Neuronal stem cell (in vitro differentiated cells): ENCODE data around the gene PRPF19.

Experiments used
- DNase-seq: peaks from one replicate; pipeline ENCODE4 v3.0.0-alpha.2; 2013; ENCODE audit warnings: low spot score
- H2AFZ ChIP-seq: one replicate; pipeline ENCODE4 v1.6.1; 2013; ENCODE audit warnings: mild to moderate bottlenecking, low read length, inconsistent platforms
- H2AK5ac ChIP-seq: 2 replicates; pipeline ENCODE4 v1.6.1; 2013; ENCODE audit warnings: low read depth, mild to moderate bottlenecking, inconsistent platforms, low read length, moderate library complexity, mixed read lengths
- H2BK120ac ChIP-seq: 2 replicates; pipeline ENCODE4 v1.6.1; 2013; ENCODE audit warnings: low read depth, mild to moderate bottlenecking, inconsistent platforms, low read length, moderate library complexity, mixed read lengths
- H2BK12ac ChIP-seq: one replicate; pipeline ENCODE4 v1.6.1; 2013; ENCODE audit warnings: low read length, inconsistent platforms
- H2BK15ac ChIP-seq: 2 replicates; pipeline ENCODE4 v1.6.1; 2013; ENCODE audit warnings: mild to moderate bottlenecking, low read length, inconsistent platforms, mixed read lengths
- H2BK5ac ChIP-seq: one replicate; pipeline ENCODE4 v1.6.1; 2013; ENCODE audit warnings: inconsistent platforms, mild to moderate bottlenecking, low read length, moderate library complexity
- H3K14ac ChIP-seq: one replicate; pipeline ENCODE4 v1.6.1; 2013; ENCODE audit warnings: low read length, inconsistent platforms
- H3K18ac ChIP-seq: 2 replicates; pipeline ENCODE4 v1.6.1; 2013; ENCODE audit warnings: low read length, inconsistent platforms
- H3K23ac ChIP-seq: 2 replicates; pipeline ENCODE4 v1.6.1; 2013; ENCODE audit warnings: low read depth, mild to moderate bottlenecking, mixed read lengths, low read length, inconsistent platforms; ENCODE audit not compliant: poor library complexity
- H3K27ac ChIP-seq: replicated peaks from 3 replicates; pipeline ENCODE4 v1.5.1; 2013; ENCODE audit warnings: low read length, inconsistent platforms
- H3K27me3 ChIP-seq, 3 experiments: 2 replicates each; pipeline ENCODE4 v1.6.1; 2013; ENCODE audit warnings: low read length in 3 of 3, mild to moderate bottlenecking in 2 of 3, inconsistent platforms in 1 of 3, low read depth in 1 of 3, mixed read lengths in 1 of 3, moderate library complexity in 1 of 3; ENCODE audit not compliant: control insufficient read depth in 3 of 3, insufficient read depth in 3 of 3
- H3K36me3 ChIP-seq, 2 donors: replicated peaks in 1 of 2; 2 replicates each; pipeline ENCODE4 v1.6.1; 2013; ENCODE audit warnings: low read length in 2 of 2; ENCODE audit not compliant: control insufficient read depth in 2 of 2, insufficient read depth in 2 of 2
- H3K4ac ChIP-seq: 2 replicates; pipeline ENCODE4 v1.6.1; 2013; ENCODE audit warnings: inconsistent platforms, mild to moderate bottlenecking, low read length, moderate library complexity
- H3K4me1 ChIP-seq, 2 donors: 1 replicate in 1 of 2; 2 replicates in 1 of 2; pipeline ENCODE4 v1.6.1; 2013; ENCODE audit warnings: low read length in 2 of 2, low read depth in 1 of 2; ENCODE audit not compliant: control insufficient read depth in 2 of 2, insufficient read depth in 1 of 2
- H3K4me2 ChIP-seq: one replicate; pipeline ENCODE4 v1.6.1; 2013; ENCODE audit warnings: mild to moderate bottlenecking, low read length, inconsistent platforms; ENCODE audit not compliant: insufficient read depth, poor library complexity, severe bottlenecking
- H3K4me3 ChIP-seq, 2 donors: 2 replicates each; pipeline ENCODE4 v1.5.1; 2013; ENCODE audit warnings: low read length in 2 of 2, mild to moderate bottlenecking in 2 of 2, inconsistent platforms in 1 of 2, moderate library complexity in 1 of 2
- H3K79me1 ChIP-seq: one replicate; pipeline ENCODE4 v1.6.1; 2013; ENCODE audit warnings: low read depth, mild to moderate bottlenecking, inconsistent platforms, low read length, moderate library complexity
- H3K9ac ChIP-seq: one replicate; pipeline ENCODE4 v1.6.1; 2013; ENCODE audit warnings: mild to moderate bottlenecking, low read depth, low read length, inconsistent platforms; ENCODE audit not compliant: poor library complexity
- H3K9me3 ChIP-seq, 2 donors: replicated peaks in 1 of 2; 2 replicates each; pipeline versions ENCODE3 to v1.6.1; 2013; ENCODE audit warnings: low read length in 2 of 2, mild to moderate bottlenecking in 2 of 2, inconsistent platforms in 1 of 2, low read depth in 1 of 2, mixed read lengths in 1 of 2, moderate library complexity in 1 of 2; ENCODE audit not compliant: control insufficient read depth in 2 of 2, insufficient read depth in 1 of 2
- H4K8ac ChIP-seq: one replicate; pipeline ENCODE4 v1.6.1; 2013; ENCODE audit warnings: low read depth, mild to moderate bottlenecking, inconsistent platforms, low read length, moderate library complexity
- H4K91ac ChIP-seq: one replicate; pipeline ENCODE4 v1.6.1; 2013; ENCODE audit warnings: low read length, low read depth, mild to moderate bottlenecking, inconsistent platforms; ENCODE audit not compliant: poor library complexity
- WGBS, 2 donors: extraction: QIAGEN DNeasy Blood & Tissue Kit; methylation state at CpG; one replicate each; pipeline ENCODE4 v1.1.7; 2013; ENCODE audit warnings: missing lambda C conversion rate in 2 of 2, mixed read lengths in 1 of 2; ENCODE audit not compliant: insufficient read length in 2 of 2, insufficient replicate concordance in 1 of 2; ENCODE audit errors: extremely low coverage in 2 of 2; 5-methylcytosine and 5-hydroxymethylcytosine counted together

Gene PRPF19

DNA sequence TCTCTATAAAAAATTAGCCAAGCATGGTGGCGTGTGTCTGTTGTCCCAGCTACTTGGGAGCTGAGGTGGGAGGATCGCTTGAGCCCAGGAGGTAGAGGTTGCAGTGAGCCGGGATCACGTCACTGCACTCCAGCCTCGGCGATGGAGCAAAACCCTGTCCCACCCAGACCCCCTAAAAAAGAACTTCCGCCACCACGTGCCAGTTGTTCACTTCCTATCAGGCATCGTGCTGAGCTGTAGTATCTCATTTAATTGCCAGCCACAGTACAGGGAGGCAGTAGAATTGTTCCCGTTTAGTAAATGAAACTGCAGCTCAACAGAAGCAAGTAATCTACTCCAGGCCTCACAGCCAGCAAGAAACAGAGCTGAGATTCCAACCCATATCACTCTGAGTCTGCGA lies 14.9 kb upstream of the PRPF19 start:
- Histone ChIP-seq H3K4me2 (no peak overlapping the region), H3K14ac (no peak overlapping the region), H2BK5ac (no peak overlapping the region), H3K36me3 (peaks cover 32 to 72% of the 10 kb centered on the region in 2 donors), H2BK12ac (no peak overlapping the region), H3K27ac (no peak overlapping the region), H2AK5ac (no peak overlapping the region), H2BK120ac (no peak overlapping the region), H3K9me3 (no peaks in the 10 kb centered on the region), H3K79me1 (peaks cover 5% of the 10 kb centered on the region), H2BK15ac (no peak overlapping the region), H4K8ac (no peak overlapping the region), H3K9ac (peak overlapping the region; percentile 54), H3K23ac (no peak overlapping the region), H3K4ac (no peak overlapping the region), H3K27me3 (no peaks in the 10 kb centered on the region), H3K4me3 (no peak overlapping the region), H2AFZ (no peak overlapping the region), H3K4me1 (peaks cover 14 to 15% of the 10 kb centered on the region in 2 donors), H4K91ac (no peak overlapping the region), H3K18ac (no peak overlapping the region)
- no CpG with 5 or more reads among the region's 11 CpGs for WGBS, 2 donors
- no peak for DNase-seq

DNA sequence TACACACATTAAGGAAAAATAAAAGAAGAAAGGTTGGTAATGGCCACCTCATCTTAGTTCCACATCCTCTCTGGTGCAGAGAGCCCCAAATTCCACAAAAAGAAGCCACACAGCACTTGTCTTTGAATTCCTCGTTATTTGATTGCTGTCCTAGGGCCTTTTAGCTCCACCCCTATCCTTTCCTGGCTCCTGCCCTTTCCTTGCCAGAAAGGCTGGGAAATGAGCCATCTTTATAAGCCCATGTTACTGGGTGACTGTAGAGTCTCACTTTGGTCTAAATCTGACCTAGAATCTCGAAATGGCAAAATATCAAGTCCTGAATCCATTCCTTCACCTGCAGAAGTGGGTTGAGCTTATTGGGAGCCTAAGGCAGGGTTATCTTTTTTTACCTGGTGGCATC lies 13.6 kb upstream of the PRPF19 start:
- Histone ChIP-seq H2BK15ac (no peak overlapping the region), H3K14ac (no peak overlapping the region), H3K18ac (no peak overlapping the region), H3K9me3 (no peaks in the 10 kb centered on the region), H3K23ac (no peak overlapping the region), H4K8ac (no peak overlapping the region), H3K4ac (no peak overlapping the region), H2AK5ac (no peak overlapping the region), H3K36me3 (peaks cover 32 to 76% of the 10 kb centered on the region in 2 donors), H2BK5ac (no peak overlapping the region), H3K27ac (no peak overlapping the region), H3K4me2 (no peak overlapping the region), H3K4me1 (peaks cover 12% of the 10 kb centered on the region in 2 donors), H2AFZ (no peak overlapping the region), H3K9ac (no peak overlapping the region), H3K4me3 (no peak overlapping the region), H4K91ac (no peak overlapping the region), H2BK120ac (no peak overlapping the region), H3K79me1 (peaks cover 5% of the 10 kb centered on the region), H2BK12ac (no peak overlapping the region), H3K27me3 (no peaks in the 10 kb centered on the region)
- no CpG with 5 or more reads among the region's 2 CpGs for WGBS, 2 donors
- DNase-seq: no peak

DNA sequence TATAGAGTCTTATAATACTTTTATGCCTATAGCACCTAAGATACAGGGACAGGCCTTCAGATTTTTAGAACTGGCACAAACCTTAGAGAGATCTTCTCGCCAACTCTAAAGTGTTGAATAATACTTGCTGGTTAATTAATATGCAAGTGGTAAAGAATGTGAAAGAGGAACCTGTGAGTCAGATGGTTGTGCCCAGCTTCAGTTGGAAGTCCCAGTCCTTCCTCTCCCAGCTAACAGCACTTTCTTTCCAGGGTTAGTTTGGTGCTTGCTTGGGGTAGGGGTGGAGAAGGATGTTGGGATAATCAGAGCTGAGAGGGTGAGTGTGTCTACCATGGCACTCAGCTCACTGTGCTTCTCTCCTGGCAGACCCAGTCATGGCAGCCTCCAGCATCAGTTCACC lies 12.9 kb upstream of the PRPF19 start:
- Histone ChIP-seq H3K9me3 (no peaks in the 10 kb centered on the region), H3K4ac (no peak overlapping the region), H2BK5ac (no peak overlapping the region), H2BK120ac (no peak overlapping the region), H3K4me2 (no peak overlapping the region), H3K27me3 (no peaks in the 10 kb centered on the region), H2BK12ac (no peak overlapping the region), H3K4me3 (no peak overlapping the region), H3K36me3 (peaks cover 32 to 76% of the 10 kb centered on the region in 2 donors), H2AFZ (no peak overlapping the region), H3K79me1 (peaks cover 9% of the 10 kb centered on the region), H3K14ac (no peak overlapping the region), H4K91ac (no peak overlapping the region), H3K23ac (no peak overlapping the region), H3K4me1 (peaks cover 12% of the 10 kb centered on the region in 2 donors), H3K9ac (no peak overlapping the region), H2BK15ac (no peak overlapping the region), H3K27ac (no peak overlapping the region), H2AK5ac (no peak overlapping the region), H3K18ac (no peak overlapping the region), H4K8ac (no peak overlapping the region)
- no CpG with 5 or more reads among the region's 1 CpG for WGBS, 2 donors
- DNase-seq: no peak

DNA sequence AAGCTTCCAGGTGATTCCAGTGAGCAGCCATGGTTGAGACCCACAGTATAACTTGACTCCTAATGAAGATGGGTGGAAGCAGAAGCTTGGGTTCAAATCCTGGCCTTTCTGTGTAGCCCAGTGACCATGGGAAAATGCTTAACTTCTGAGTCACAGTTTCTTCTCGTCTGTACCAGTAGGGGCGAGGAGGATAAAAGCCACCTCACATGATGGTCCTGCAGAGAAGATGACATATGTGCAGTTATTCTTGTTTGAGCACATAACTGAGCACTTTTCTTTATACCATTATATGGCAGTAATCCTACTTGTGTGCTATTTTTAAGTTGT lies 12.5 kb upstream of the PRPF19 start:
- no peak overlapping the region for H3K4me3 ChIP-seq
- no peak overlapping the region for H2AK5ac ChIP-seq

More for the DNA sequence above, 12.5 kb upstream of the PRPF19 start:
- Histone ChIP-seq H3K14ac (no peak overlapping the region), H3K4me2 (no peak overlapping the region), H3K27me3 (no peaks in the 10 kb centered on the region), H3K9ac (no peak overlapping the region), H2AFZ (no peak overlapping the region), H3K23ac (no peak overlapping the region), H3K18ac (no peak overlapping the region), H2BK12ac (no peak overlapping the region), H3K9me3 (no peaks in the 10 kb centered on the region), H4K8ac (no peak overlapping the region), H3K4me1 (peaks cover 9% of the 10 kb centered on the region in 2 donors), H4K91ac (no peak overlapping the region), H3K79me1 (peaks cover 9% of the 10 kb centered on the region), H2BK15ac (no peak overlapping the region), H3K36me3 (peaks cover 32 to 76% of the 10 kb centered on the region in 2 donors), H3K4ac (no peak overlapping the region), H2BK5ac (no peak overlapping the region), H2BK120ac (no peak overlapping the region), H3K27ac (no peak overlapping the region)
- no peak for DNase-seq
- no CpG with 5 or more reads among the region's 2 CpGs for WGBS, 2 donors
